ENCODE results near the gene C6orf47. TPM values are rescaled to one million over a fixed set of nuclear protein-coding genes. Genes with fewer than 3 reads are reported as not detected.

The C6orf47 gene
- total RNA-seq, 2 donors from 2014 or later = 17.8 to 19.2 TPM

GRCh38 chr6:31659649-31660380 lies 763 bp downstream of the C6orf47 start:
- Histone ChIP-seq H3K4me3 (peak overlapping the region; percentile 71 to 83), H3K27me3 (no peaks in the 10 kb centered on the region), H3K27ac (peak overlapping the region; percentile 81 to 89), H3K36me3 (peaks cover 21% of the 10 kb centered on the region), H3K4me1 (peaks cover 0 to 55% of the 10 kb centered on the region in 2 donors), H3K9me3 (no peaks in the 10 kb centered on the region)
- DNase-seq (ENCODE audit: low spot score) = no peak
- TF ChIP-seq CTCF (IDR thresholded peaks at IDR 0.05) = no peak

GRCh38 chr6:31658983-31659648 lies 1.5 kb downstream of the C6orf47 start:
- peak overlapping the region; percentile 81 to 89 for H3K27ac ChIP-seq
- H3K36me3 ChIP-seq = peaks cover 21% of the 10 kb centered on the region
- H3K27me3 ChIP-seq = no peaks in the 10 kb centered on the region
- H3K9me3 ChIP-seq = no peaks in the 10 kb centered on the region
- peak overlapping the region; percentile 71 to 83 for H3K4me3 ChIP-seq
- DNase-seq (ENCODE audit: low spot score) = no peak
- TF ChIP-seq CTCF (IDR thresholded peaks at IDR 0.05) = no peak
- H3K4me1 ChIP-seq = peaks cover 0 to 50% of the 10 kb centered on the region in 2 donors

GRCh38 chr6:31658158-31658688 lies 2.4 kb downstream of the C6orf47 start:
- Histone ChIP-seq H3K4me3 (no peak overlapping the region), H3K36me3 (peaks cover 21% of the 10 kb centered on the region), H3K4me1 (peaks cover 0 to 48% of the 10 kb centered on the region in 2 donors), H3K9me3 (no peaks in the 10 kb centered on the region), H3K27me3 (no peaks in the 10 kb centered on the region), H3K27ac (no peak overlapping the region)
- DNase-seq (ENCODE audit: low spot score) = no peak
- no peak for TF ChIP-seq CTCF (IDR thresholded peaks at IDR 0.05)

- H3K27me3 ChIP-seq = no peaks in the 10 kb centered on the region
- TF ChIP-seq CTCF (IDR thresholded peaks at IDR 0.05) = no peak
- no peak overlapping the region for H3K27ac ChIP-seq
- H3K9me3 ChIP-seq = no peaks in the 10 kb centered on the region
- no peak overlapping the region for H3K4me3 ChIP-seq
- no peak for DNase-seq (ENCODE audit: low spot score)
- H3K36me3 ChIP-seq = peaks cover 21% of the 10 kb centered on the region
- peaks cover 0 to 43% of the 10 kb centered on the region in 2 donors for H3K4me1 ChIP-seq
Measured at GRCh38 chr6:31657406-31658157, 3.0 kb downstream of the C6orf47 start.

GRCh38 chr6:31655349-31656237 lies 5.0 kb downstream of the C6orf47 start, which contains the start of gene APOM:
TSS of gene APOM (plus strand) at chr6:31655894. CDS start at chr6:31655967, 73 bp downstream.
- TF ChIP-seq CTCF (IDR thresholded peaks at IDR 0.05) = no peak
- Histone ChIP-seq H3K27ac (no peak within 1 kb of the TSS), H3K36me3 (peaks cover 15% of the 10 kb centered on the region), H3K9me3 (no peaks in the 10 kb centered on the region), H3K27me3 (no peaks in the 10 kb centered on the region), H3K4me3 (no peak within 1 kb of the TSS), H3K4me1 (peaks cover 0 to 43% of the 10 kb centered on the region in 2 donors)
- no peak for DNase-seq (ENCODE audit: low spot score)
